ENCODE results near the gene FNIP2. TPM values are rescaled to one million over a fixed set of nuclear protein-coding genes. Genes with fewer than 3 reads are reported as not detected.

FNIP2 gene
- total RNA-seq = 10 to 100 TPM; 32.4 to 87.4 (median 44.7) TPM
- polyA plus RNA-seq = 10 to 100 TPM; 14.5 to 36.8 TPM
- long read RNA-seq, donor 1, full-length matches to known transcripts = 5 of 46 reads
- long read RNA-seq, donor 1, partial matches to known transcripts = 6 of 46 reads
- long read RNA-seq, donor 1, other reads (novel, unspliced or antisense) = 35 of 46 reads
- long read RNA-seq, donor 2, partial matches to known transcripts = 13 of 79 reads
- long read RNA-seq, donor 2, other reads (novel, unspliced or antisense) = 66 of 79 reads
- long read RNA-seq, donor 3, partial matches to known transcripts = 12 of 80 reads
- long read RNA-seq, donor 3, other reads (novel, unspliced or antisense) = 68 of 80 reads

GRCh38 chr4:158768555-158769174, at the start of gene FNIP2:
Gene FNIP2 (plus strand): TSS chr4:158769026. CDS start chr4:158769213, 187 bp downstream.
- H3K27ac ChIP-seq = peak within 1 kb of the TSS; percentile 83 to 95 (median 91)
- peak; percentile 86 to 92 (median 90) for DNase-seq
- H3K9me3 ChIP-seq = no peaks in the 10 kb centered on the region
- no peaks in the 10 kb centered on the region for H3K27me3 ChIP-seq
- peak within 1 kb of the TSS; percentile 70 to 97 (median 92) for H3K4me3 ChIP-seq
- H3K4me1 ChIP-seq = peaks cover 7 to 58% (median 43%) of the 10 kb centered on the region in 12 donors
- no peaks in the 10 kb centered on the region for H3K36me3 ChIP-seq
- intact Hi-C loops (cut with DNase I) = loop anchor here in 8 of 10 donors (2.0 to 5.0 kb wide), 12 partner anchors 36 to 96 kb away; partner anchors contain the start of genes C4orf46 (in 1 of the 8), ETFDH (in 1 of the 8) and PPID (in 1 of the 8)
- ATAC-seq = peak; percentile 89 to 97 (median 94)
- peak in 1 of 2 donors; percentile 69 for TF ChIP-seq POLR2A (IDR thresholded peaks at IDR 0.05)
- peak in 1 of 12 donors; percentile 6 for TF ChIP-seq CTCF (IDR thresholded peaks at IDR 0.05)
- 1 to 2% (median 2%) methylated on average over 17 to 88 of the region's 88 CpGs for WGBS, 4 donors

DNA sequence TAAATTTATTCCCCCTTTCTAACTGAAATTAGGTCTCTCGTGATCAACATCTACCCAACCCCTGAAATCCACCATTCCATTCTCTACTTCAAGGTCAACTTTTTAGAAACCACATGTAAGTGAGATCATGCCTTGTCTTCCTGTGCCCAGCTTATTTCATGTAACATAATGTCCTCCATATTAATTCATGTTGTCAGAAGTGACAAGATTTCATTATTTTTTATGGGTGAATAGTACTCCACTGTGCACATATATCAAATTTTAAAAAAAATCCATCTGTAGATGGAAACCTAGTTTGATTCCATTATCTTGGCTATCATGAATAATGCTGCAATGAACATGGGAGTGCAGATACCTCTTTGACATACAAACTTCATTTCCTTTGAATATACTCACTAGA, 47.1 kb upstream of the FNIP2 start:
- Histone ChIP-seq H3K27me3 (no peaks in the 10 kb centered on the region), H3K4me3 (peak overlapping the region in 5 of 12 donors; percentile 79 to 94 (median 84)), H3K9me3 (no peaks in the 10 kb centered on the region), H3K36me3 (peaks cover 0 to 46% (median 39%) of the 10 kb centered on the region in 9 donors), H3K4me1 (peaks cover 0 to 18% (median 12%) of the 10 kb centered on the region in 12 donors), H3K27ac (no peak overlapping the region)
- TF ChIP-seq POLR2A (IDR thresholded peaks at IDR 0.05) (no peak), CTCF (IDR thresholded peaks at IDR 0.05) (no peak)
- intact Hi-C loops (cut with DNase I) = loop anchor here in 9 of 10 donors (5.0 to 10.0 kb wide), 7 partner anchors 46 to 726 kb away; partner anchors contain the start of gene FNIP2 (in 1 of the 9)
- DNase-seq (no peak), ATAC-seq (no peak)
- 89 to 100% (median 96%) methylated on average over 1 of the region's 1 CpG for WGBS, 4 donors

- Histone ChIP-seq H3K9me3 (no peaks in the 10 kb centered on the region), H3K36me3 (peaks cover 0 to 39% (median 32%) of the 10 kb centered on the region in 9 donors), H3K27me3 (no peaks in the 10 kb centered on the region), H3K4me1 (peaks cover 0 to 18% (median 12%) of the 10 kb centered on the region in 12 donors), H3K27ac (peak overlapping the region; percentile 76 to 96 (median 94)), H3K4me3 (peak overlapping the region; percentile 70 to 95 (median 85))
- 15 to 17% (median 16%) methylated on average over 16 of the region's 16 CpGs for WGBS, 4 donors
- no peak for TF ChIP-seq CTCF (IDR thresholded peaks at IDR 0.05)
- no peak for TF ChIP-seq POLR2A (IDR thresholded peaks at IDR 0.05)
- ATAC-seq = peak; percentile 33 to 56 (median 43)
- intact Hi-C loops (cut with DNase I) = loop anchor here in 9 of 10 donors (5.0 to 10.0 kb wide), 7 partner anchors 45 to 725 kb away; partner anchors contain the start of gene FNIP2 (in 1 of the 9)
- DNase-seq = no peak
These were observed 46.4 kb upstream of the FNIP2 start for GRCh38 chr4:158722291-158722916.

Measured in heart left ventricle (tissue), 16 donors.